Upper lobe of right lung (tissue), 1 donor: ENCODE measurements around the gene SNTN. TPM values are rescaled to one million over a fixed set of nuclear protein-coding genes. Genes with fewer than 3 reads are reported as not detected.
"Not testable (repeated sequence)": the region's sequence is repeated elsewhere in the genome, so short reads cannot be mapped to it uniquely, and the experiment has no call there.

Experiments used
- ATAC-seq: fragments of 200-7000 bp; cut with Tn5 transposase; one replicate; pipeline ENCODE4 v1.9.1; 2020; ENCODE audit warnings: mild to moderate bottlenecking, moderate library complexity
- DNase-seq: peaks from one replicate; pipeline ENCODE4 v3.0.0-alpha.2; 2020
- H3K27ac ChIP-seq: fragments of 200-600 bp; one replicate; pipeline ENCODE4 v1.8.0; 2022
- H3K27me3 ChIP-seq: fragments of 200-600 bp; one replicate; pipeline ENCODE4 v1.8.0; 2022; ENCODE audit warnings: mild to moderate bottlenecking
- H3K36me3 ChIP-seq: fragments of 200-600 bp; one replicate; pipeline ENCODE4 v1.8.0; 2022
- H3K4me1 ChIP-seq: fragments of 200-600 bp; one replicate; pipeline ENCODE4 v1.8.0; 2022
- H3K4me3 ChIP-seq: fragments of 200-600 bp; one replicate; pipeline ENCODE4 v1.8.0; 2022; ENCODE audit warnings: mild to moderate bottlenecking
- H3K9me3 ChIP-seq: fragments of 200-600 bp; one replicate; pipeline ENCODE4 v1.8.0; 2022
- CTCF ChIP-seq: fragments of 200-600 bp; IDR thresholded peaks from one replicate; pipeline ENCODE4 v1.8.0; 2022; ENCODE audit warnings: antibody characterized with exemption
- intact Hi-C: fragments of 100-400 bp; cut with DNase I; formaldehyde crosslinking; loops from one replicate; pipeline ENCODE4 v1.11.0; 2022
- total RNA-seq: library from RNA; stranded (reverse); fragmentation: NEBNext Ultra II Directional; extraction: Animal tissue kit (Norgen Biotek cat#: 25700); gene quantifications from one replicate; pipeline ENCODE4 v1.2.1, GENCODE V29; 2021
- donor health status: DM: no; HTN: yes; CAD: no; lungs with severe emphysema.

Gene SNTN
- total RNA-seq, 1 donor from 2014 or later, result not detected

GRCh38 chr3:63644212-63644797 is 8.2 kb upstream of the SNTN start:
- no peak for ATAC-seq
- no peak overlapping the region for H3K27ac ChIP-seq
- TF ChIP-seq CTCF, result no peak

GRCh38 chr3:63644928-63645781 is 7.3 kb upstream of the SNTN start:
- peak; percentile 68 for DNase-seq
- H3K4me1 ChIP-seq, H3K27ac ChIP-seq, intact Hi-C loops, H3K36me3 ChIP-seq, H3K27me3 ChIP-seq, H3K9me3 ChIP-seq, ATAC-seq, H3K4me3 ChIP-seq: not testable (repeated sequence)

More at GRCh38 chr3:63644212-63644797, 8.2 kb upstream of the SNTN start:
- no peaks in the 10 kb centered on the region for H3K4me1 ChIP-seq
- no peaks in the 10 kb centered on the region for H3K27me3 ChIP-seq
- no peaks in the 10 kb centered on the region for H3K9me3 ChIP-seq
- intact Hi-C loops, result no loop called here
- DNase-seq, result no peak
- H3K36me3 ChIP-seq, result no peaks in the 10 kb centered on the region
- no peak overlapping the region for H3K4me3 ChIP-seq

GRCh38 chr3:63654211-63654610 is 1.7 kb downstream of the SNTN start:
- H3K4me3 ChIP-seq, result no peak overlapping the region
- H3K9me3 ChIP-seq, result no peaks in the 10 kb centered on the region
- ATAC-seq (no peak), DNase-seq (no peak)
- H3K4me1 ChIP-seq, result no peaks in the 10 kb centered on the region
- H3K27me3 ChIP-seq, result no peaks in the 10 kb centered on the region
- intact Hi-C loops, result no loop called here
- no peak for TF ChIP-seq CTCF
- H3K27ac ChIP-seq, result no peak overlapping the region
- no peaks in the 10 kb centered on the region for H3K36me3 ChIP-seq

GRCh38 chr3:63654931-63655330 is 2.5 kb downstream of the SNTN start:
- TF ChIP-seq CTCF, result no peak
- ATAC-seq, result no peak

GRCh38 chr3:63655519-63655918 is 3.0 kb downstream of the SNTN start:
- Histone ChIP-seq H3K9me3 (no peaks in the 10 kb centered on the region), H3K27ac (no peak overlapping the region), H3K4me3 (no peak overlapping the region), H3K36me3 (no peaks in the 10 kb centered on the region), H3K27me3 (no peaks in the 10 kb centered on the region), H3K4me1 (no peaks in the 10 kb centered on the region)
- intact Hi-C loops, result no loop called here
- TF ChIP-seq CTCF, result no peak
- ATAC-seq, result peak; percentile 36
- no peak for DNase-seq

More at GRCh38 chr3:63654931-63655330, 2.5 kb downstream of the SNTN start:
- no peaks in the 10 kb centered on the region for H3K9me3 ChIP-seq
- no peak overlapping the region for H3K27ac ChIP-seq
- H3K36me3 ChIP-seq, result no peaks in the 10 kb centered on the region
- no peak for DNase-seq
- intact Hi-C loops, result no loop called here
- H3K4me3 ChIP-seq, result no peak overlapping the region
- no peaks in the 10 kb centered on the region for H3K4me1 ChIP-seq
- H3K27me3 ChIP-seq, result no peaks in the 10 kb centered on the region

- TF ChIP-seq CTCF, result no peak
- DNase-seq, result no peak
- Histone ChIP-seq H3K4me1 (no peaks in the 10 kb centered on the region), H3K9me3 (no peaks in the 10 kb centered on the region), H3K4me3 (no peak overlapping the region), H3K27ac (no peak overlapping the region), H3K36me3 (no peaks in the 10 kb centered on the region), H3K27me3 (no peaks in the 10 kb centered on the region)
- ATAC-seq, result no peak
- intact Hi-C loops, result no loop called here
Measured at GRCh38 chr3:63656786-63657185, 4.3 kb downstream of the SNTN start.
